PC-3 (cell line): ENCODE results near the gene RANBP3. TPM values are rescaled to one million over a fixed set of nuclear protein-coding genes. Genes with fewer than 3 reads are reported as not detected.
"Not testable (repeated sequence)": the region's sequence is repeated elsewhere in the genome, so short reads cannot be mapped to it uniquely, and the experiment has no call there.

Source experiments
- ATAC-seq: fragments of 200-7000 bp; cut with Tn5 transposase; 2 replicates; pipeline ENCODE4 v1.9.1; 2020; ENCODE audit warnings: mild to moderate bottlenecking, moderate library complexity
- BruUV-seq: library from RNA; stranded (reverse); fragments of 400-500 nt; replicated peaks from 2 replicates; lab custom pipeline; 2021; lab: Mats Ljungman, UMichigan
- CTCF ChIA-PET: fragments of 300-600 bp; sonication (Branson Sonifier 250); formaldehyde crosslinking; loops from one replicate; lab custom pipeline; 2022; ENCODE audit warnings: antibody characterized with exemption; lab: Charles Lee
- POLR2A ChIA-PET: fragments of 300-600 bp; sonication (Branson Sonifier 250); formaldehyde crosslinking; loops from one replicate; lab custom pipeline; 2022; ENCODE audit warnings: antibody characterized with exemption; ENCODE audit not compliant: unreplicated experiment; lab: Charles Lee
- DNase-seq: peaks from one replicate; pipeline ENCODE4 v3.0.0-alpha.2; 2015
- H2AFZ ChIP-seq: fragments of 300-600 bp; sonication (generic); 2 replicates; pipeline ENCODE4 v1.6.0; 2016; ENCODE audit warnings: antibody characterized with exemption, low read length
- H3F3A ChIP-seq: fragments of 300-600 bp; sonication (generic); one replicate; pipeline ENCODE4 v1.6.0; 2017; ENCODE audit warnings: antibody characterized with exemption, low read length, control low read depth, mild to moderate bottlenecking; ENCODE audit not compliant: unreplicated experiment
- H3K27ac ChIP-seq: fragments of 300-600 bp; sonication (generic); 2 replicates; pipeline ENCODE4 v1.5.1; 2016; ENCODE audit warnings: mild to moderate bottlenecking, low read length
- H3K27me3 ChIP-seq: fragments of 300-600 bp; sonication (generic); 2 replicates; pipeline ENCODE4 v1.6.1; 2016; ENCODE audit warnings: low read length, mixed read lengths
- H3K36me3 ChIP-seq: fragments of 300-600 bp; sonication (generic); 2 replicates; pipeline ENCODE4 v1.6.1; 2016; ENCODE audit warnings: low read depth, mixed run types, low read length, mixed read lengths
- H3K4me1 ChIP-seq: fragments of 300-600 bp; sonication (generic); 2 replicates; pipeline ENCODE4 v1.5.1; 2016; ENCODE audit warnings: low read length; ENCODE audit not compliant: insufficient read depth
- H3K4me2 ChIP-seq: fragments of 300-600 bp; sonication (generic); 2 replicates; pipeline ENCODE4 v1.6.0; 2016; ENCODE audit warnings: low read length
- H3K4me3 ChIP-seq: fragments of 300-600 bp; sonication (generic); 2 replicates; pipeline ENCODE4 v1.5.1; 2016; ENCODE audit warnings: mild to moderate bottlenecking, low read length, mixed read lengths
- H3K79me2 ChIP-seq: fragments of 300-600 bp; sonication (generic); 2 replicates; pipeline ENCODE4 v1.6.1; 2017; ENCODE audit warnings: low read length, mixed read lengths
- H3K9ac ChIP-seq: fragments of 300-600 bp; sonication (generic); 2 replicates; pipeline ENCODE4 v1.6.0; 2016; ENCODE audit warnings: mild to moderate bottlenecking, low read length
- H3K9me2 ChIP-seq: fragments of 300-600 bp; sonication (generic); replicated peaks from 2 replicates; pipeline ENCODE4 v1.6.1; 2016; ENCODE audit warnings: mixed run types, low read length, mixed read lengths
- H3K9me3 ChIP-seq: fragments of 300-600 bp; sonication (generic); 2 replicates; pipeline ENCODE4 v1.6.1; 2016; ENCODE audit warnings: low read length, mixed read lengths
- H4K20me1 ChIP-seq: fragments of 300-600 bp; sonication (generic); 2 replicates; pipeline ENCODE4 v1.6.1; 2016; ENCODE audit warnings: low read length, mixed read lengths
- CTCF ChIP-seq: fragments of 300-600 bp; sonication (generic); conservative IDR thresholded peaks from 2 replicates; pipeline ENCODE4 v1.5.1; 2017; ENCODE audit warnings: antibody characterized with exemption, low read depth, mild to moderate bottlenecking, low read length
- EZH2 ChIP-seq: fragments of 300-600 bp; sonication (generic); IDR thresholded peaks from one replicate; pipeline ENCODE4 v1.6.1; 2017; ENCODE audit warnings: antibody characterized with exemption, mild to moderate bottlenecking, low read length; ENCODE audit not compliant: unreplicated experiment
- EZH2phosphoT487 ChIP-seq: fragments of 300-600 bp; sonication (generic); IDR thresholded peaks from 2 replicates; pipeline ENCODE4 v1.6.1; 2018; ENCODE audit warnings: mild to moderate bottlenecking, antibody characterized with exemption, low read length, borderline replicate concordance
- intact Hi-C: fragments of 100-400 bp; cut with micrococcal nuclease; formaldehyde crosslinking; loops from 2 replicates; pipeline ENCODE4 v1.9.0; 2023
- total RNA-seq: library from RNA; depleted of rRNA; stranded (reverse); fragments of >200 nt; gene quantifications from 2 replicates; pipeline ENCODE4 v1.2.3, GENCODE V29; 2014

The RANBP3 gene
- total RNA-seq, 1 experiment from 2014 or later = 114 TPM

DNA sequence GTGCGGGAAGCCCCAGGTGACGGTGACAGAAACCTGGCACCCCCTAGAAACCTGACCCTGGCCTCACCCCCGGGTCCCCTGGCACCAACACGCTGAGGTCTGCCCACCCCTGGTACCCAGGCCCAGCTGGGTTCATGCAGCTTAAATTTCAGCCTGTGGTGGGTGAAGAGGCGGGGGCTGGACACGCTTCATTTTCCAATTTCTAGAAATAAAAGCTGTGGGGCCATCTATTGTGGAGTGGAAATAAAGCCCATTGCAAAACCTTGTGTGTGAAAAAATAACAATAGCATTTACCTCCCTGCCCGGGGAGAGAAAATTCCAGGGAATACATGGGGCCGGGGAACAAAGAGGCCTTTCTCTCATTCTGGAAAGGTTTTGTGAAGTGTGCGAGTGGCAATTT lies 100.1 kb downstream of the RANBP3 start:
- DNase-seq = no peak
- Histone ChIP-seq H3K9me2 (no peaks in the 10 kb centered on the region), H3K79me2 (no peaks in the 10 kb centered on the region), H2AFZ (no peak overlapping the region), H3K4me3 (no peak overlapping the region), H3K36me3 (no peaks in the 10 kb centered on the region), H3K27me3 (peaks cover 19% of the 10 kb centered on the region), H4K20me1 (no peaks in the 10 kb centered on the region), H3K9ac (no peak overlapping the region), H3K27ac (no peak overlapping the region), H3K4me1 (no peaks in the 10 kb centered on the region), H3K9me3 (no peaks in the 10 kb centered on the region), H3F3A (peaks cover 3% of the 10 kb centered on the region), H3K4me2 (no peak overlapping the region)
- POLR2A ChIA-PET = no interaction called here
- TF ChIP-seq CTCF (no peak), EZH2 (no peak), EZH2phosphoT487 (no peak)
- CTCF ChIA-PET = no interaction called here
- BruUV-seq = no TSS peak
- intact Hi-C loops = no loop called here
- no peak for ATAC-seq

- H3K79me2 ChIP-seq = no peaks in the 10 kb centered on the region
- no peak for TF ChIP-seq EZH2phosphoT487
- no peak for TF ChIP-seq EZH2
- TF ChIP-seq CTCF = no peak
- DNase-seq (no peak), ATAC-seq (no peak)
- no peak overlapping the region for H3K4me2 ChIP-seq
- no peak overlapping the region for H2AFZ ChIP-seq
- no peak overlapping the region for H3K9ac ChIP-seq
- intact Hi-C loops = no loop called here
- H3K9me3 ChIP-seq = no peaks in the 10 kb centered on the region
- no peaks in the 10 kb centered on the region for H3K36me3 ChIP-seq
- H3K4me3 ChIP-seq = no peak overlapping the region
- H4K20me1 ChIP-seq = no peaks in the 10 kb centered on the region
- BruUV-seq = no TSS peak
- no peak overlapping the region for H3K27ac ChIP-seq
- no peaks in the 10 kb centered on the region for H3K4me1 ChIP-seq
- peaks cover 19% of the 10 kb centered on the region for H3K27me3 ChIP-seq
- H3K9me2 ChIP-seq = no peaks in the 10 kb centered on the region
- ChIA-PET CTCF (no interaction called here), POLR2A (no interaction called here)
- peaks cover 3% of the 10 kb centered on the region for H3F3A ChIP-seq
Measured at GRCh38 chr19:5877427-5877826, 100.5 kb downstream of the RANBP3 start.

GRCh38 chr19:5874496-5874895 lies 103.4 kb downstream of the RANBP3 start:
- H3K9ac ChIP-seq, CTCF ChIA-PET, H3K9me2 ChIP-seq, H3K4me3 ChIP-seq, H2AFZ ChIP-seq, H3K9me3 ChIP-seq, H3K4me1 ChIP-seq, H3K36me3 ChIP-seq, H3K27ac ChIP-seq, H3K27me3 ChIP-seq, H4K20me1 ChIP-seq, POLR2A ChIA-PET, H3K79me2 ChIP-seq, BruUV-seq, H3F3A ChIP-seq, H3K4me2 ChIP-seq, intact Hi-C loops: not testable (repeated sequence)
- DNase-seq (peak; percentile 56), ATAC-seq (0 out of 2 replicates have a peak, but pooled peaks have one; percentile 18)
